Activated naive CD4-positive, alpha-beta T cell (primary cell): ENCODE data around the gene MUC6.

Experiments
- DNase-seq, 4 experiments: peaks; one replicate each; lab custom pipeline; 2025; lab: John Stamatoyannopoulos, UW

MUC6 gene

DNA sequence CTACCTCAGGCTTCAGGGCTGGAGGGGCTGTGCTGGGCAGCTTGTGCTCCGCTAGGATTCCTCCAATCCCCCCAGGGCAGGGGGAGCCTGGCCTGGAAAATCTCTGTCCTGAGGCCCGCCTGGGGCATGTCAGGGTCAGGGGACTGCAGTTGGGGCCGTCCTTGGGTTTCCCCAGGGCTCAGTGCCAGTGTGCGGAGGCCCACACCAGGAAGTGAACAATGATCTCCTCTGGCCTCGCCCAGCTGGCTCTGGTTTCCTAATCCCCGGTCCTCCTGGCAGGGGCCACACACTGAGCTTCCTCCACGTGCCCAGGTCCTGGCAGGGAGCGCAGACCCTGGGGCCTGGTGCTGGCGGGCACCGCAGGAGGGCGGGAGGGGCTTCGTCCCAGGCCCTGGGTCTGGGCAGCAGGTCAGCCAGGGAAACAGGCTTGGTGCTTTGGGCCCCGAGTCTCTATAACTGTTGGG lies 36.8 kb upstream of the MUC6 start:
- DNase-seq = no peak

DNA sequence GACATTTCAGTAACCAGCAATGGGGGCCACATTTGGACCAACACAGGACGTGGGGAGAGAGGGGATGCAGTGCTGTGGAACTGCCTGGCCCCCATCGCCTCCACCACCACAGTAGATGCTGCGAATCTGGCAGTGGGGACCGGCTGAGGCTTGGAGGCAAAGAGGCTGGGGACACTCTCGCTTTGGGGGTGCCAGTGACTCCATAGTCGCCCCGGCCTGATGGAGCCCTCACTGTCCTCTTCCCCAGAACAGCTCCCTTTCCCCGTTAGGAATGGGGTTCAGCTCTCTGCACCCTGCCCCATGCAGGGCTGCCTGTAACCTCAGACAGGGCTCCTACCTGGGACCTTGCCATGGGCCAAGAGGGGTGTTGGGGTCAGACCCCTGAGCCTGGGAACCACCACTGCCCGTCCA lies 36.3 kb upstream of the MUC6 start:
- DNase-seq = no peak

DNA sequence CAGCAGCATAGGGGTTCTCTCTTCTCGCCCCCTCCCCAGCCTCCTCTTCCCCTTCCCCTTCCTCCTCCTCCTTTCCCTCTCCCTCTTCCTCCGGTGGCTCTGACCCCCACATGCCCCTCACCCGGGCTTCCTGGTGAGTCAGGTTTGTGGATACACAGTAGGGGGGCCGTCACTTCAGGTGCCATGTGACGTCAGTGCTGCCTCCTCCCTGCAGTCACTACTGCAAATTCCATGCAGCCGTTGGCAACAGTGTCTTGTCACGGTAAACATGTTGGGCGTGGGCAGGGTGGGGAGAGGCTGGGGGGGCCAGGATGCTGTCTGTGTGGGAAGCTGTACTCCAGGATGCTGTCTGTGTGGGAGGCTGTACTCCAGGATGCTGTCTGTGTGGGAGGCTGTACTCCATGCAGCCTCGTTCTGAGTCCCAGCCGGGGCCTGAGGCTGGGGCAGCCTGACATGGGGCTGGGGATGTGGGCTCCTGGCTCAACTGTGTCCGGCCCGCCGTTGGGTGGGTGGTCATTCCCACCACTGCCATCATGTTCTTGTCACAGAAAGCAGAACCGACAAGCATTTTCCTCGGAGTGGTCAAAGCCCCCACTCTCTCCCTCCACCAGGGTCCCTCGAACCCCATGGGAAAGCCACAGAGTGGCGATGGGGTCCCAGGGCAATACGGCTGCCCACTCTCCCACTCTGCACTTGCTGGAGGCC lies 35.8 kb upstream of the MUC6 start:
- no peak for DNase-seq

DNA sequence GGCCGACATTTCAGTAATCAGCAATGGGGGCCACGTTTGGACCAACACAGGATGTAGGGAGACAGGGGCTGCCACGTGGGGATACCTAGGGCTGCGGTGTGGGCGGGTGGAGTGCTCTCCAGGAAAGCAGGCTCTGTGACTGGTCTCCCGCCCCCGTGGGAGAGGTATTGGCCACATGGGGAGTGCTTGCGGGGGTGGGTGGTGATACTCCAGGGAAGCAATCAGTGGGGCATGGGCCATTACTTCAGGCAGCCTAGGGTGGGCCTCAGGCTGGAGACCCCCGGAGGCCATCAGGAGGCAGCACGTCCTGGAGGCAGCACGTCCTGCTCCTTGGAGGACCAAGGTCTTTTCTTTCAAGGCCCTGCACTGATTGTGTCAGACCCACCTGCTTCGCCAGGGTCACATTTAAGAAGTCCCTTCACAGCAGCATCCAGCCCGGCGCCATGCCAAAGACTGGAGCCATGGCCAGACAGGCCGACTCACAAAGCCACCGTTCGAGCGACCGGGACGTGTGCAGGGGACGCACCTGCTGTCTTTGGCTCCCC lies 35.1 kb upstream of the MUC6 start:
- DNase-seq = no peak

DNA sequence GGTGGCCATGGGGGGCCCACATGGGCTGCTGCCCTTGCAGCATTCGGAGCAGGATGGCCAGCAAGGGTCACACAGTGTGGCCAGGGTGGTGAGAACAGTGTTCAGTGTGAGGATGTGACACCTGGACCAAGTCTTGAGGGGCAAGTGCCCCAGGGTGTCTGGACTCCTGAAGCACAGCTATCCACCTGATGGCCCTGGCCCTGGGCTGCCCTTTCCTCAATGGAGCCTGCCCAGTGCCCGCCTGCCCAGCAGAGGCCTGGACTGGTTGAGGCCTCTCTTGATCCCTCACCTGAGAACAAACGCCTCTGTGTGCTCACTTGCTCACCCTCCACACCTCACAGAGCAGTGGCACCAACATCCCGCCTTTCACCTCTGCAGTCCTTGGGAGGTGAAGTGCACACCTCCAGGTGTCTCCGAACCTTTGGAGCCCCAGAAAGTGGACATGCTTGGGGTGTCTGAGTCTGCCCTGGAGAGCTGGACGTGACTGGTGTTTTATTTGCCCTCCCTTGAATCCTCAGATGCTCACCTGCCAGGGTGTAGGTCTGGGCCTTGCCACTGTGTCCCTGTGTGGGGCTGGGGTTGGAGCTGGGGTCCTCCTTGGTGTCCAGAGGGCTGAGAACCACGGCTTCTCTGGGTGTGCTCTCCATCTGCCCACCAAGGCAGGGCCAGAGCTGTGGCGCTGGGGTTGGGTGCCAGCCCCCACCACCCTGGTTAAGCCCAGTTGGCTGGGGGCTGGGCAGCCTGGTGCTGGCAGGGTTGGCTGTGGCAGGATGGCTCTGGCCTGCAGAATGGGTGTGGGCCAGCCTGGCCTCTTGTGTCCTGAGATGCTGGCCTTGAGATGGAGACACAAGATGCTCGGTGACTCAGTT lies 34.3 kb upstream of the MUC6 start:
- no peak for DNase-seq

DNA sequence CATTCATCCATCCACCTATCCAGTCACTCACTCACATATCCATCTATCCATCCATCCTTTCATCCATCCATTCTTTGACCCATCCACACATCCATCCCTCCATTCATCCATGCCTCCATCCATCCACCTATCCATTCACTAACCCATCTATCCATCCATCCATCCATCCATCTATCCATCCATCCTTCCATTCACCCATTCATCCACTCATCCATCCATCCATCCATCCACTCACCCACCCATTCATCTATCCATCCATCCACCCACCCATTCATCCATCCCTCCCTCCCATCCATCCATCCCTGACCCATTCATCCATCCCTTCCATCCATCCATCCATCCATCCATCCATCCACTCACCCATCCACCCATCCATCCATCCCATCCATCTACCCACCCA lies 33.2 kb upstream of the MUC6 start:
- no peak for DNase-seq

DNA sequence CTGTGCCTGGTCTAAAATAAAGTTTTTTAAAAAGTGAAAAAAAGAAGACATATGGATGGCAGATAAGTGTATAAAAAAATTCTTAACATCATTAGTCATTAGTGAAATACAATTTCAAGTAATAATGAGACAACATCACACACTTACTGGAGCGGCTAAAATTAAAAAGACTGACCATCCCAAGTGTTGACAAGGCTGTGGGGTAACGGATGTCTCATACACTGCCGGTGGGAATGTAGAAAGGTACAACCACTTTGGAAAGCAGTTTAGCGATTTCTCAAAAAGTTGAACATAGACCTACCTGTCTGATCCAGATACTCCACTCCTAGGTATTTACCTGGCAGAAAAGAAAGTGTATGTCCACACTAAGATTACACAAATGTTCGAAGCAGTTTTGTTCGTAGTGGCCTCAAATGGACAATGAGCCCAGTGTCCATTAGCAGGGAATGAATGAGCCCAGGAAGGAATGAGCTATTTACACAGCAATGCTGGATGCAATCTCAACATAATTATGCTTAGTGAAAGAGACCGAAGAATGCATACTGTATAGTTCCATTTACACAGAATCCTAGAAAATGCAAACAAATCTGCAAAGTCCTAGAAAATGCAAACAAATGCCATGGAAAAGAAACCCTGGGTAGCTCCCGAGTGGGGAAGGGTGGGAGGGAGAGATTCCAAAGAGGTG lies 31.4 kb upstream of the MUC6 start:
- no peak for DNase-seq

DNA sequence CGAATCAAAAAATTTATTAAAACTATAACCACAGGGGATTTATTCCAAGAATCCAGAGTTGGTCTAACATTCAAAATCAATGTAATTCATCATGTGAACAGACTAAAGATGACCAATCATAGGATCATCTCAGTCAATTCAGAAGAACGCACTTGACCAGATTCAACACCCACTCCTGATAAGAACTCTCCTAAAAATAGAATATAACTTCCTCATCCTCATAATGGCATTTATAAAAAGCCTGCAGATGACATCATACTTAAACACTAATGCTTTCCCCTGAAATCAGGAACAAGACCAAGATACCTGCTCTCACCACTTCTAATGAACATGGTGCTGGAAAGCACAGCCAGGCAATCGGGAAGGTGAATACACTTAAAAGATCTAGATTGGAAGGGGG lies 27.6 kb upstream of the MUC6 start:
- DNase-seq = no peak

DNA sequence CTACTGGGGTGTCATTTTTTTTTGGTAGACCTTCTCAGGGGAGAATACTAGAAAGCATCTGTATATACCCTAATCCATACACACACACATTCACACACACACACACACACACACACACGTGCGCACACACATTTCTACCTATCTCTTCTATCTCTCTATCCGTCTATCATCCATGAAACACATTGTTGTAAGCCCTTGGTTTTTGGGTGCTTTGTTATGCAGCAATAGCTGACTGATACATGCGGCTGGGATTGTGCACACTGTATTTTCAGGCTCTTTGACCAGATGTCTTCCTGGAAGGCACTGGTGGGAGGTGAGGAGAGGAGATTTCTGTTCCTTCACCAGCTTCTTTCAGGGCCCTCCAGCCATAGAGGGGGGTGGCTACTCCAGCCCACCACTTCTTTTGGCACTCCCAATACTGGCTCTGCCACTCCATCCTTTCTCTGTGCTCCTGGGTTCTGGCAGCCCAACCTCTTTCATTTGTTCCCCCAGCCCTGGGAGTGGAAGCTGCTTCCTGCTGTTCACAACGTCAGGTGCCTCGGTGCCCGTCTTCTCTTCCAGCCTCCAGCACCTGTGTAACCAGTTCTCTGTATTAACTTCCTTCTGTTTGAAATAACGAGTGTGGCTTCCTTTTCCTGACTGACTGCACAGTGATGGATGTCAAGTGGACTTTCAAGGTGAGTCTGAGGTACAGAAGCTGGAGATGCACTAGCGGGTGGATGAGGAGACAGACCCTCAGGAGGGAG lies 25.7 kb upstream of the MUC6 start:
- DNase-seq = no peak

DNA sequence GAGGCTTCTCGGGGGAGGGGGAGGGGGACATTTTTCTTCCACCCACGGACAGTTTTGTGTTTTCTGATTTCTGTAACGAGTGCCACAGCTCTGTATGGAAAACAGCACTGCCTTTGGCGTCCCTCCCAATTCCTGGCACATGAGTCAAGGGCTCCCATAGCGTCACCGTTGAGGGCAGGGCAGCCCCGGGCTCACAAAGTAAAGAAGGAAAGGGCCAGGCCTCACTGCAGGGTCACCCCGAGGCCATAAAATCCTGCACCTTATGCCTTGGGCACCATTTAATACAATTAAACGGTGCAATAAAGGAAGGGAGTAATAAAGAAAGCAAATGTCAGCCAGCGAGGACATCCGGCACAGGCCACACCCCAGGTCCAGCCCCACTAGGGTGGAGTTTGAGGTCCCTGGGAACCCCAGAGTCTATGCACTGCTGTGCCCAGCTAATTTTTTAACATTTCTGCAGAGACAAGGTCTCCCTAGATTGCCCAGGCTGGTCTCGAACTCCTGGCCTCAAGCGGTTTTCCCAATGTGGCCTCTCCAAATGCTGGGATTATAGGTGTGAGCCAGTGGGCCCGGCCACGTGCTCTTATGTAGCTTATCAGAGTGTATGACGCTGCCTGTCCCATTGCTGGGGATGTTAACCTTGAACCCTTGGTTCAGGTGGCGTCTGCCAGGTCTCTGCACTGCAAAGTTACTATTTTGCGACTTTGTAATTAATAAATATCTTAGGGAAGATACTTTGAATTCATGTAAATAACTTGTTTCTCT lies 24.5 kb upstream of the MUC6 start:
- no peak for DNase-seq

DNA sequence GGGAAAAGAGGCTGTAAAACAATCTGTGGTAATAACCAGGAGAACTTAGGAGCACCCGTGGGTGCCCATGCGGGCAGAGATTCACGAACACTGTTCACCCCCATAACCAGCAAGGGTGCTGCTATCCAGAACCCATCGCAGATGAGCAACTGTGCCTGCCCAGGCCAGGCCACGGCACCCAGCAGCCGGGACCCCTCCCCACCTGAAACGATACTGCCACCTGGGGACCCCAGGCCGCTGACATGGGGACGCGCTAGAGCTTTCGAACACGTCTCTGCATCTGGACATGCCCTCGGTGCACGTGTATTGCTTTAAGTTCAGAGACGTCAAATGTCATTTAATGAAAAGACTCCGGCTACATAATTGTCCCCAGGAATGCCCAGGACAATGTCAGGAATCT lies 23.9 kb upstream of the MUC6 start:
- DNase-seq = no peak

DNA sequence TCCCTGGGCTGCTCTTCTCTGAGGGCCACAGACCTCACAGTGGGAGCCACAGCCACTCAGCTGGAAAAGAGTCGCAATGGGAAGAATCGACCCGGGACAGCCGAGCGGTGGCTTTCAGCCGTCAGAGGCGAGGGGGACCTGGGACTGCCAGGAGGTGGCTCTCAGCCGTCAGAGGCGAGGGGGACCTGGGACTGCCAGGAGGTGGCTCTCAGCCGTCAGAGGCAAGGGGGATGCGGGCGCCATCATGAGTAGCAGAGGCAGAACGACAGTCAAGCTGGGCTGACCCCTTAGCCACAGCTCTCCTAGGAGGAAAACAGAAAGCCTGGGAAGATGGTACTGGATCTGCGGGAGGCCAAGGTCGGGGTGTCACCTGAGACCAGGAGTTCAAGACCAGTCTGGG lies 23.2 kb upstream of the MUC6 start:
- no peak for DNase-seq

DNA sequence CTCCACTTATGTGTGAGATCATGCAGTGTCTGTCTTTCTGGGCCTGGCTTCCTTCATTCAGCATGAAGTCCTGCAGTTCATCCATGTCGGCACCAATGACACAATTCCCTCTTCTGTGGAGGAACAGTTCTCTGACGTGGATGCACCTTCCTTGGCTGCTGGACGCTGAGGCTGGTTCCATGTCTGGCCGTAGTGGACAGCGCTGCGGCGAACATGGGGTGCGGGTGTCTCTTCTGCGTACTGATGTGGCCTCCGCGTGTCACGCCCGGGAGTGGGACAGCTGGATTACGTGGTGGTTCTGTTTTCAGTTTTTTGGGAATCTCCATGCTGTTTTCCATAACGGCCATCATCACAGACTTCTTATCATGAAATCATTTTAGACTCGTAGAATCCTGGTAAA lies 21.3 kb upstream of the MUC6 start:
- no peak for DNase-seq

DNA sequence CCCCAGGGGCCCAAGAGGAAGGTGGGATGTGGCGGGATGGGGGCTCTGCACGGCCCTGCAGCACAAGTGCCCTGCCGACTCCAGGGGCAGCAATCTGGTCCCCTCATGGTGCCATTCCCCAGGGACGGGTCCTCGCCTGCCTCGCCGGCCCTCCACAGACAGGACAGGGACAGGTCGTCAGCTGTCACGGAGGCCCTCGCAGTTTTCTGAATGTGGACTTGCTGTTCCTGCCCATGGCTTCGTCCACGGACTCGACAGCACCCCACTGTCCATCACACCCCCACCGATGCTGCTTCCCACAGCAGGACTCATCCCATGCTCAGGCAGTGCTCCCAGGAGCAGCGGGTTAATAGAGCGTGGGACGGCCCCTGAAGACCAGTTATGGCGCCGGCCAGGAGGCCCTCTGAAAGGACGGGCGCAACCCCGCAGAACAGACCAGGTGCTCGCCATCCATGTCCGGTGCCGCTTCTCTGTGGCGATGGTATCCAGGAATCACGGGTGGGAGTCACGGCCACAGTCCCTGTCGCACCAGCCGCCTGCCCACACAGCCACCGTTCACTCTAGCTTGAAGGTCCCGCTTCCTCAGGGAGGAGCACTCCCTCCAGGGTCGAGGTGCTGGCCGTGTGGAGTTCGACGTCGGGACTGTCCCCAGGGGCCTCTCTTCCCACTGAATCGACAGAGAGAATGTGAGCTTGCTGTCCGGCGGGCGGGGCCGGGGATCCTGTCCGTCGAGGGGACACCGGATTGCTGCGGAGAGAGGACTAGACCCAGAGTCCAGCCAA lies 19.7 kb upstream of the MUC6 start:
- no peak for DNase-seq

DNA sequence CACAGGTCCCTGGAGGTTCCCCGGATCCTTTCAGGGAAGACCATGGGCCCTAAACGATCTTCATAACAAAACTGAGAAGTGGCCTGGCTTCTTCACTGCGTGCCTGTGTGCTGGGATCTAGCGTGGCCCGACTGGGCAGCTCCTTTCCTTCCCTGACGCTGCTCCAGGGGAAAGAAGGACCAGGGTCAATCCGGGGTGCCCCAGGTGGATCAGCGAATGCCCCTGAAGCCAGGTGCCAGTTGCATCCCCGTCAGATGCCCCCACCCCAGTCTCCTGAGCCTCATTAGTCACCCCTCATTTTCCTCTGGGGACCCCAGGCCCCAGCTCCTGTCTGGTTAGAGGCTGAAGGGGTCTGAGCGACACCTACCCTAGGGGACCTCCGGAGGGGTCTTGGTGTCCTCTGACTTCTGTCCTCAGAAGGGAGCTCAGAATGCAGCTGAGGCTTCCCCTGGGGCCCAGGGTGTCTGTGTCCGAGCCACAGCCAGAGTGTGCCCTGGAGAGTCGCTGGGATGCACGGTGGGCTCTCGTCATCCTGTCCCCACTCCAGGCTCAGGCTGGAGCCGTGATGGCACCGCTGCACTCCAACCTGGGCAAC lies 18.7 kb upstream of the MUC6 start:
- no peak for DNase-seq

DNA sequence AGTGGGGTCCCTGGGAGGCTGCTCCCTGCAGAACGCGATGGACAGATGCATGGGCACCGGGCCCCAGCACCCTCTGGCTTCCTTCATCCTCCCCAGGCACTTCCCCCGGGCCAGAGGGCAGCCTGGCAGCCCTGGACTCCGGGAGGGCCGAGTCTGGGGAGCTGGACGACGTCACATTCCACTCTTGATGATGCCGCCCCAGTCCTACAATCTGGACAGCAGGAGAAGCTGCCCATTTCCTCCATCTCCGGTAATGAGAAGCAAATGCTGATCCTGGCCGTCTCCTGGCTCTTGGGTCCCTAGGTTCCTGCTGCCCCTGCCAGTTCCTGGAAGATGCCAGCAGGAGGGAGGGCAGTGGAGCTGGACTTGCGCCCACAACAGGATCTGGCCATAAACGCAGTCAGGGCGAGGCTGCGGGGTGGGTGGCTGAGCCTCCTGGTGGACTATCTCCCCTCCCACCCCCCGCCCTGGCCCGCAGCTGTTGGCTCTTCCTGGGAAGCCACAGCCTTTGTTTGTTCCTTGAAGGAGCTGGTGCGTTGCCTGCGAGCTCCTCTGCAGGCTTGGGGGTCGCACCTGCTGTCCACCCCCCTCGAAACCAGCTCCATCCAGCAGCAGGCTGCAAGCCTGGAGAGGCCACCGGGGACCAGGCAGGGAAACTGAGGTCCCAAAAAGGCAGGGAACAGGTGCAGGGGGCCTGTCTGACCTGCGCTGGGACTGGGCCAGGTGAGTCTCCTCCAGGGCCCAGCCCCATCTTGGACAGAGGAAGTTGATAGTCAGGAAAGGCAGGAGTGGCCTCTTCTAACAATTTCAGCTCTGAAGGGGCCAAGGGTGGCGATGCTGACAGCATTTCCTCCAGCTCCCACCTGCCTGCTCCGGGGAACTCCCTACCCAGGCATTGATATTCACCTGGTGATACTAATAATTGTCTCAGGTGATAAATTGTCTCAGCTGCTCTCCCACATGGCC lies 17.9 kb upstream of the MUC6 start:
- no peak for DNase-seq

DNA sequence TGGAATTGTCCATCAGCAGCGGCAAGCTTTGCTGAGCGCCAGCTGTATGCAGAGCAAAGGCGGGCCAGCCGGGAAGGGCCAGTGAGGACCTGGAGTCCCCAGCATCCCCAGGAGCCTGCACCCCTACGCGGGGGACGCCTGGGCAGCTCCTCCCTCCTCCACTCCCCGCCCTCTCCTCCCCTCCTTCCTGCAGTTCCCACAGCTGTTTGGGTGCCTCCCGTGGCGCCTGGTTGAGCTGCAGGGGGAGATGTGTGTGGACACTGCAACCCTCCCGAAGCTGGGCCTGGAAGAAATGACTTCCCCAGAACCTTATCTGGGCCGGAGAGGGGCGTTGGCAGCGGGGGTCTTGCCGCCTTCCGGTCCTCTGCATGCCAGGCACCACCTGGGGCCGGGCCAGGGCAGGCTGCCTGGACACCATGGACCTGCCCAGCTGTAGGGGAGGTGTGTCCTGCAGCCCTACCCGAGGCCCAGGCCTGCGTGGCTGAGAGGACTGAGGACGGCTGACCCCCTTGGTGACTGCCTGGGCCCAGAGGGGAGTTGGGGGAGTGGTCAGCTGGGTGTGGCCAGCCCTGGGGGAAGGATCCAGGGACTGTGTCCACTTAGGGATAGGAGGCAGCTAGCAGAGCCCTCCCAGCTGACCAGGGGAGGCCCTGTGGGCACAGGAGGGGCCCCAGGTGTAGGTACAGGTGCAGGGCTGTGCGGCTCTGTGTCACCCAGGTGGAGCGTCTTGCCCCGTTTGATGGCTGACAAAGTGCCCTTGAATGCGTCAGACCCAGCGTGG lies 16.8 kb upstream of the MUC6 start:
- no peak for DNase-seq
